Occipital lobe (tissue), 2 donors: ENCODE data around the gene KSR1. TPM values are rescaled to one million over a fixed set of nuclear protein-coding genes. Genes with fewer than 3 reads are reported as not detected.
"Not testable (repeated sequence)": the region's sequence is repeated elsewhere in the genome, so short reads cannot be mapped to it uniquely, and the experiment has no call there.

ENCODE experiments used
- DNase-seq: peaks from one replicate; lab custom pipeline; 2025; lab: John Stamatoyannopoulos, UW
- total RNA-seq: library from RNA; depleted of rRNA; stranded (reverse); fragments of >200 nt; gene quantifications from one replicate; pipeline ENCODE4 v1.2.3, GENCODE V29; 2014

The KSR1 gene
- total RNA-seq, 1 donor from 2014 or later: 15.3 TPM

- DNase-seq: no peak
Measured at GRCh38 chr17:27453471-27453870, 2.8 kb upstream of the KSR1 start.

- no peak for DNase-seq
Measured at GRCh38 chr17:27454089-27454488, 2.2 kb upstream of the KSR1 start.

GRCh38 chr17:27455236-27455913 is 873 bp upstream of the KSR1 start:
- DNase-seq: no peak

GRCh38 chr17:27456681-27457359 is 572 bp downstream of the KSR1 start:
- DNase-seq: no peak

- no peak for DNase-seq
Measured at GRCh38 chr17:27457360-27457715, 1.1 kb downstream of the KSR1 start.

- no peak for DNase-seq
Measured at GRCh38 chr17:27457731-27458523, 1.7 kb downstream of the KSR1 start.

- no peak for DNase-seq
Measured at GRCh38 chr17:27458524-27458908, 2.3 kb downstream of the KSR1 start.

GRCh38 chr17:27459433-27459832 is 3.2 kb downstream of the KSR1 start:
- DNase-seq: no peak

- DNase-seq: no peak
Measured at GRCh38 chr17:27460196-27460725, 4.0 kb downstream of the KSR1 start.

- DNase-seq: no peak
Measured at GRCh38 chr17:27461192-27461859, 5.1 kb downstream of the KSR1 start.

- DNase-seq: no peak
Measured at GRCh38 chr17:27462149-27462548, 5.9 kb downstream of the KSR1 start.

GRCh38 chr17:27462714-27463113 is 6.5 kb downstream of the KSR1 start:
- DNase-seq: no peak

- no peak for DNase-seq
Measured at GRCh38 chr17:27463235-27463677, 7.0 kb downstream of the KSR1 start.

- not testable (repeated sequence) for DNase-seq
Measured at GRCh38 chr17:27464019-27464418, 7.8 kb downstream of the KSR1 start.

GRCh38 chr17:27464431-27464830 is 8.2 kb downstream of the KSR1 start:
- no peak for DNase-seq

- DNase-seq: not testable (repeated sequence)
Measured at GRCh38 chr17:27465875-27466274, 9.6 kb downstream of the KSR1 start.

GRCh38 chr17:27466376-27466742 is 10.1 kb downstream of the KSR1 start:
- no peak for DNase-seq

GRCh38 chr17:27466743-27467375 is 10.6 kb downstream of the KSR1 start:
- DNase-seq: no peak

- no peak for DNase-seq
Measured at GRCh38 chr17:27469256-27469655, 13.0 kb downstream of the KSR1 start.

GRCh38 chr17:27471321-27472269 is 15.3 kb downstream of the KSR1 start:
- peak; percentile 30 for DNase-seq
